Breast epithelium (tissue), 4 donors: Measurements from ENCODE around the gene GLDC. TPM values are rescaled to one million over a fixed set of nuclear protein-coding genes. Genes with fewer than 3 reads are reported as not detected.

Source experiments
- DNase-seq, 2 donors: peaks; one replicate each; pipeline ENCODE4 v3.0.0-alpha.2; 2019; ENCODE audit warnings: low spot score in 2 of 2
- H3K27ac ChIP-seq, 2 donors: fragments of 200-600 bp; sonication (generic) in 1 of 2; one replicate each; pipeline ENCODE4 v1.5.1; 2016 to 2019; ENCODE audit warnings: mild to moderate bottlenecking in 1 of 2
- H3K27me3 ChIP-seq, 2 donors: fragments of 200-600 bp; sonication (generic) in 1 of 2; one replicate each; pipeline versions ENCODE4 v1.5.1 to v1.6.0; 2017 to 2019; ENCODE audit warnings: control low read depth in 1 of 2, mild to moderate bottlenecking in 1 of 2
- H3K36me3 ChIP-seq: fragments of 200-600 bp; one replicate; pipeline ENCODE4 v1.5.1; 2019
- H3K4me1 ChIP-seq, 2 donors: fragments of 200-600 bp; sonication (generic); one replicate each; pipeline ENCODE4 v1.5.1; 2016 to 2019; ENCODE audit warnings: control low read depth in 1 of 2
- H3K4me3 ChIP-seq, 3 donors: fragments of 200-600 bp; sonication (generic); 1 replicate in 2 of 3; 2 replicates in 1 of 3; pipeline ENCODE4 v1.5.1; 2016 to 2019; ENCODE audit warnings: mild to moderate bottlenecking in 3 of 3, moderate library complexity in 2 of 3
- H3K9me3 ChIP-seq, 2 donors: fragments of 200-600 bp; sonication (generic) in 1 of 2; one replicate each; pipeline ENCODE4 v1.5.1; 2016 to 2019; ENCODE audit warnings: control low read depth in 1 of 2
- POLR2A ChIP-seq: fragments of 450-650 bp; IDR thresholded peaks from one replicate; pipeline ENCODE4 v1.6.1; 2016; ENCODE audit warnings: antibody characterized with exemption, mild to moderate bottlenecking, moderate library complexity
- POLR2AphosphoS5 ChIP-seq, 3 donors: sonication (generic); formaldehyde crosslinking; IDR thresholded peaks; one replicate each; pipeline ENCODE4 v1.6.1; 2017; ENCODE audit warnings: antibody characterized with exemption in 3 of 3
- intact Hi-C: fragments of 100-400 bp; cut with DNase I; formaldehyde crosslinking; loops from one replicate; pipeline ENCODE4 v1.15.1; 2023; ENCODE audit warnings: low total_unique reads
- total RNA-seq, 3 donors: library from RNA; depleted of rRNA; stranded (reverse); fragments of >200 nt; gene quantifications; one replicate each; pipeline ENCODE4 v1.1.0, GENCODE V29; 2016
- TF ChIP-seq, protein P1 (sequence below), 3 donors: fragments of 450-650 bp; IDR thresholded peaks; one replicate each; pipeline ENCODE4 v1.5.1; 2016 to 2017; ENCODE audit warnings: antibody characterized with exemption in 3 of 3, mild to moderate bottlenecking in 3 of 3, moderate library complexity in 3 of 3

GLDC gene
- total RNA-seq, 3 donors from 2014 or later, result 0.16 to 2.6 (median 0.66) TPM

DNA sequence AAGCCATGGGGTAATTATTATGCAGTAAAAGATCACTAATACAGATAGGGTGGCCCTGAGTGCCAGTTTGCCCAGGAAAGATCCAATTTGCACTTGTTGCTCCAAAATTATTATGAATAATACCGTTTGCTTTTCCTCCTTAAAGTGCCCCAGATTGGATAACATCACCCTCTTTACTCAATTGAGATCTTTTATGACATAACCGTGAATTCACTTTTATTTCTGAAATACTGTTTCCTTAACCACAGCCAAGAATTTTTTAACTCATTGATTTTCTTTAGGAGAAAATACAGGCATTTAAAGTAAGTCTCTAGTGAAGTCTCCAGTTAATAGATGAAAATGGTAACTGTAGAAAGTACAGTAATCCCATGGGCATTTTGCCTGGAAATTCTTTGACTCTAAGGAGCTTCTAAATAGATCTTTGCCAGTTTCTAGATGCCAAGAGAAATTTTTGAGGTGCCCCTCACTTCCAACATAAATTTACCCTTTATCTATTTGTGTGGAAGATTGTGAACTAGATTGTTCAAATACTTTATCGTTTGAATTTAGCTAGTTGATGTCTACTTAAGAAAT lies 133.4 kb downstream of the GLDC start:
- Histone ChIP-seq H3K27ac (no peak overlapping the region), H3K4me1 (no peaks in the 10 kb centered on the region), H3K9me3 (no peaks in the 10 kb centered on the region), H3K4me3 (no peak overlapping the region), H3K36me3 (no peaks in the 10 kb centered on the region), H3K27me3 (no peaks in the 10 kb centered on the region)
- DNase-seq, result no peak
- intact Hi-C loops, result no loop called here
- TF ChIP-seq POLR2AphosphoS5 (IDR thresholded peaks at IDR 0.05) (no peak), POLR2A (no peak)
- TF ChIP-seq, protein P1, sequence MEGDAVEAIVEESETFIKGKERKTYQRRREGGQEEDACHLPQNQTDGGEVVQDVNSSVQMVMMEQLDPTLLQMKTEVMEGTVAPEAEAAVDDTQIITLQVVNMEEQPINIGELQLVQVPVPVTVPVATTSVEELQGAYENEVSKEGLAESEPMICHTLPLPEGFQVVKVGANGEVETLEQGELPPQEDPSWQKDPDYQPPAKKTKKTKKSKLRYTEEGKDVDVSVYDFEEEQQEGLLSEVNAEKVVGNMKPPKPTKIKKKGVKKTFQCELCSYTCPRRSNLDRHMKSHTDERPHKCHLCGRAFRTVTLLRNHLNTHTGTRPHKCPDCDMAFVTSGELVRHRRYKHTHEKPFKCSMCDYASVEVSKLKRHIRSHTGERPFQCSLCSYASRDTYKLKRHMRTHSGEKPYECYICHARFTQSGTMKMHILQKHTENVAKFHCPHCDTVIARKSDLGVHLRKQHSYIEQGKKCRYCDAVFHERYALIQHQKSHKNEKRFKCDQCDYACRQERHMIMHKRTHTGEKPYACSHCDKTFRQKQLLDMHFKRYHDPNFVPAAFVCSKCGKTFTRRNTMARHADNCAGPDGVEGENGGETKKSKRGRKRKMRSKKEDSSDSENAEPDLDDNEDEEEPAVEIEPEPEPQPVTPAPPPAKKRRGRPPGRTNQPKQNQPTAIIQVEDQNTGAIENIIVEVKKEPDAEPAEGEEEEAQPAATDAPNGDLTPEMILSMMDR (IDR thresholded peaks at IDR 0.05), result no peak

DNA sequence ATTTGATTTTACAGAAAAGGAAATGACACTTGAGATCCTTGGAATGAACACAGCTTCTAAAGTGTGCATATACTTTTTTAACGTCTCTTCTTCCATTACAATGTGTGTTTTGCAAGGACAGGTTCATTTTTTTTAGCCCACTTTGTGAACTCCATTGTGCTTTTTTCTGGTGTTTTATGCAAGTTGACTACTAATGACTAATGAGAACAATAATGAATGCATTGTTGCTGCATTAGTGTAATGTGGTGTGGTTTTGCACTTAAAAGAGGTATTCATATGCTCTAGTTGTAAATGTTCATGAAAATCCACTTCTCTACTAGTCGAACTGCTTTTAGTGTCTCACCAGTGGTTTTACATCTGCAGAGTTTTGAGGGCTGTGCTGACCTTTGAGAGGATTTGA lies 139.0 kb downstream of the GLDC start:
- Histone ChIP-seq H3K27ac (no peak overlapping the region), H3K36me3 (no peaks in the 10 kb centered on the region)

DNA sequence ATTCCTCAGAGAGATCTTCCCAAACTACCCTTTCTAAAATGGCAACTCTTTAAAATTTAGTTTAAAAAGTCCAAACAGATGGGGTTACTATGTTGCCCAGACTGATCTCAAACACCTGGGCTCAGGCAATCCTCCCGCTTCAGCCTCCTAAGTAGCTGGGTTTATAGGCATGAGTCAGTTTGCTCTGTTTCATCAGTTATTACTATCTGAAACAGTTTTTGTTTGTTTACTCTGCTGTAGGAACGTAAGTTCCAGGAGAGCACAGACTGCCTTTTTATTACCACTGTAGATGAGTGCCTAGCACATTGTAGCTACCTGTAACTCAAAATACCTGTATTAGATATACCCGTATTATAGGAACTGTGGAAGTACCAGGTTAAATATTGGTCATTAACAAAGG lies 143.1 kb downstream of the GLDC start:
- H3K36me3 ChIP-seq, result no peaks in the 10 kb centered on the region
- H3K9me3 ChIP-seq, result no peaks in the 10 kb centered on the region
- intact Hi-C loops, result no loop called here
- H3K27ac ChIP-seq, result no peak overlapping the region
- H3K4me3 ChIP-seq, result no peak overlapping the region
- TF ChIP-seq, protein P1 (IDR thresholded peaks at IDR 0.05), result no peak
- TF ChIP-seq POLR2AphosphoS5 (IDR thresholded peaks at IDR 0.05) (no peak), POLR2A (no peak)
- H3K27me3 ChIP-seq, result no peaks in the 10 kb centered on the region
- DNase-seq, result no peak
- H3K4me1 ChIP-seq, result no peaks in the 10 kb centered on the region

More for the DNA sequence above, 139.0 kb downstream of the GLDC start:
- TF ChIP-seq POLR2A (no peak), POLR2AphosphoS5 (IDR thresholded peaks at IDR 0.05) (no peak)
- TF ChIP-seq, protein P1 (IDR thresholded peaks at IDR 0.05), result no peak
- intact Hi-C loops, result no loop called here
- DNase-seq, result no peak
- Histone ChIP-seq H3K9me3 (no peaks in the 10 kb centered on the region), H3K4me1 (no peaks in the 10 kb centered on the region), H3K27me3 (no peaks in the 10 kb centered on the region), H3K4me3 (no peak overlapping the region)

DNA sequence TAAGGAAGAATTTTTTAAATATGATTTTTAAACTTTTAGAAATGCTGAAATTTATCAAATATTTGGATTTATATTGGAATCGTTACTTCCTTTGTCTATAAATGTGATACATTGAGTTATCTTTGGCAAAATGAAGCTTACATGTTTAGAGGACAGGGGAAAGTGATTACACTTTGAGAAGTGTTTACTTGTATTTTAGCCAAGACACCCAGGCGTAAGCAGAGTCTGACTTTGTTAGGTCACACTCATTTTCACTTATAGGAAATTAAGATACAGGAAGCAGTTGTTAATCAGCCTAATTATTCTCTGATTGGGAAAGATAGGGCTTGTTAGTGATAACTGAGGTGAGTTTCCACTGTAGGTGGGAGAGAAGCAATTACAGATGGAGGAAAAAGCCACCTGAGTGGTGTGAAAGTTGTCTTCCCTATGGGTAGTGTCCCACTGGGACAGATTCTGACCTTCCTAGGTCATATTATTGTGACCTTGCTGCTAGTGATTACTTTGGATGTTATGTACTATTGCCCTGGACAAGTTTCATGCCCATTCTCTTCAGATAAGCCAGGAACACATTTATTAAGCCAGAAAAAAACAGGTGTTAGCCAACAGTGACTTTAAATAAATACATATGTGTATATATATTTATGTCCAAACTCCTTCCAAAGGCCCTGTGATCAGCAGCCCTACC lies 143.9 kb downstream of the GLDC start:
- Histone ChIP-seq H3K4me1 (no peaks in the 10 kb centered on the region), H3K9me3 (no peaks in the 10 kb centered on the region), H3K27me3 (no peaks in the 10 kb centered on the region), H3K4me3 (no peak overlapping the region), H3K36me3 (no peaks in the 10 kb centered on the region), H3K27ac (no peak overlapping the region)
- intact Hi-C loops, result no loop called here
- no peak for DNase-seq
- TF ChIP-seq, protein P1 (IDR thresholded peaks at IDR 0.05), result no peak
- TF ChIP-seq POLR2AphosphoS5 (IDR thresholded peaks at IDR 0.05), result no peak
- TF ChIP-seq POLR2A, result no peak

DNA sequence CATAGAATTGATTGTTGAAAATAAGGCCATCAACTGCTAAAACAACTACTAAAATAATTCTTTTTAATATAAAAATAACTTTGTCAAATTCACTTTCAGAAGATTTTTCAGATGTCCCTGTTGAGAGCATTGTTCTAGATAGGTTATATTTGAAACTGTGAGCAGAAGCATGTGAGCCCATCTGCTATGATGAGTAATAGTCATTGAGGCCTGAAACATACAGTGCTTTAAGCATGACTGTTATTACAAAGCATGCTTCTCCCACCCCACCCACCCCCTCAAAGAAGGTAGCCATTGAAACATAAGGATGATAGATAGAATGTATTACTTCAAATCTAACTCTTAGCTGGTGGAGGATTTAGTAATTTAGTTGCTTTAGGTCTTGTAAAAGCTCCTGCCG lies 146.5 kb downstream of the GLDC start:
- no peak for DNase-seq
- H3K27me3 ChIP-seq, result no peaks in the 10 kb centered on the region
- no peak overlapping the region for H3K27ac ChIP-seq
- no peaks in the 10 kb centered on the region for H3K36me3 ChIP-seq
- intact Hi-C loops, result no loop called here
- no peaks in the 10 kb centered on the region for H3K4me1 ChIP-seq
- no peak overlapping the region for H3K4me3 ChIP-seq
- H3K9me3 ChIP-seq, result no peaks in the 10 kb centered on the region
- TF ChIP-seq POLR2AphosphoS5 (IDR thresholded peaks at IDR 0.05) (no peak), POLR2A (no peak)
- TF ChIP-seq, protein P1 (IDR thresholded peaks at IDR 0.05), result no peak
